Parathyroid adenoma (tissue), 2 donors: ENCODE data around the gene UNC5A.

Source experiments
- H2AFZ ChIP-seq: fragments of 300-600 bp; sonication (generic); one replicate; pipeline ENCODE4 v1.7.0; 2017; ENCODE audit warnings: antibody characterized with exemption, mild to moderate bottlenecking
- H3K27ac ChIP-seq: fragments of 300-600 bp; sonication (generic); one replicate; pipeline ENCODE4 v1.7.0; 2017
- H3K27me3 ChIP-seq: fragments of 300-600 bp; sonication (generic); one replicate; pipeline ENCODE4 v1.7.0; 2017; ENCODE audit warnings: low read length; ENCODE audit not compliant: control insufficient read depth, insufficient read depth
- H3K36me3 ChIP-seq: fragments of 300-600 bp; sonication (generic); one replicate; pipeline ENCODE4 v1.7.0; 2017; ENCODE audit warnings: low read length; ENCODE audit not compliant: control insufficient read depth, insufficient read depth
- H3K4me1 ChIP-seq: fragments of 300-600 bp; sonication (generic); one replicate; pipeline ENCODE4 v1.7.0; 2017; ENCODE audit warnings: control low read depth
- H3K4me2 ChIP-seq: fragments of 300-600 bp; sonication (generic); one replicate; pipeline ENCODE4 v1.7.0; 2017; ENCODE audit warnings: low read length
- H3K4me3 ChIP-seq: fragments of 300-600 bp; sonication (generic); one replicate; pipeline ENCODE4 v1.7.0; 2017; ENCODE audit warnings: low read depth, low read length
- H3K79me2 ChIP-seq: fragments of 300-600 bp; sonication (generic); one replicate; pipeline ENCODE4 v1.7.0; 2017; ENCODE audit warnings: control low read depth
- H3K9ac ChIP-seq: fragments of 300-600 bp; sonication (generic); one replicate; pipeline ENCODE4 v1.7.0; 2017; ENCODE audit warnings: mild to moderate bottlenecking
- H3K9me3 ChIP-seq: fragments of 300-600 bp; sonication (generic); one replicate; pipeline ENCODE4 v1.7.0; 2017; ENCODE audit warnings: low read length; ENCODE audit not compliant: control insufficient read depth
- CTCF ChIP-seq: fragments of 300-600 bp; sonication (generic); IDR thresholded peaks from one replicate; pipeline ENCODE4 v1.7.0; 2017; ENCODE audit warnings: antibody characterized with exemption, mild to moderate bottlenecking
- donor health status: primary hyperparathyroidism.

The UNC5A gene

GRCh38 chr5:176814313-176814685 lies 3.9 kb downstream of the UNC5A start:
- Histone ChIP-seq H3K4me1 (peaks cover 17% of the 10 kb centered on the region), H3K36me3 (no peaks in the 10 kb centered on the region), H3K4me2 (no peak overlapping the region), H3K79me2 (peaks cover 6% of the 10 kb centered on the region), H3K9ac (no peak overlapping the region), H3K27ac (no peak overlapping the region), H3K4me3 (no peak overlapping the region), H2AFZ (no peak overlapping the region), H3K9me3 (no peaks in the 10 kb centered on the region), H3K27me3 (no peaks in the 10 kb centered on the region)
- no peak for TF ChIP-seq CTCF

- Histone ChIP-seq H3K36me3 (no peaks in the 10 kb centered on the region), H3K4me1 (peaks cover 19% of the 10 kb centered on the region), H3K4me2 (no peak overlapping the region), H2AFZ (no peak overlapping the region), H3K27me3 (no peaks in the 10 kb centered on the region), H3K9me3 (no peaks in the 10 kb centered on the region), H3K79me2 (peaks cover 6% of the 10 kb centered on the region), H3K27ac (no peak overlapping the region), H3K9ac (no peak overlapping the region), H3K4me3 (no peak overlapping the region)
- no peak for TF ChIP-seq CTCF
Observed at GRCh38 chr5:176814836-176815438, 4.6 kb downstream of the UNC5A start.

GRCh38 chr5:176816043-176816745 lies 5.8 kb downstream of the UNC5A start:
- TF ChIP-seq CTCF: no peak
- Histone ChIP-seq H3K36me3 (no peaks in the 10 kb centered on the region), H3K27me3 (no peaks in the 10 kb centered on the region), H3K9me3 (no peaks in the 10 kb centered on the region), H3K4me2 (no peak overlapping the region), H3K27ac (no peak overlapping the region), H3K4me3 (no peak overlapping the region), H3K79me2 (peaks cover 6% of the 10 kb centered on the region), H3K9ac (no peak overlapping the region), H2AFZ (no peak overlapping the region), H3K4me1 (peaks cover 29% of the 10 kb centered on the region)

GRCh38 chr5:176816791-176817347 lies 6.5 kb downstream of the UNC5A start:
- no peaks in the 10 kb centered on the region for H3K36me3 ChIP-seq
- no peak for TF ChIP-seq CTCF
- H3K27me3 ChIP-seq: no peaks in the 10 kb centered on the region
- peaks cover 35% of the 10 kb centered on the region for H3K4me1 ChIP-seq
- no peak overlapping the region for H3K4me2 ChIP-seq
- H3K27ac ChIP-seq: no peak overlapping the region
- H2AFZ ChIP-seq: no peak overlapping the region
- no peak overlapping the region for H3K9ac ChIP-seq
- H3K9me3 ChIP-seq: no peaks in the 10 kb centered on the region
- H3K79me2 ChIP-seq: peaks cover 6% of the 10 kb centered on the region
- H3K4me3 ChIP-seq: no peak overlapping the region
